GM19043 (cell line): ENCODE data around the gene CAMKMT.
"Not testable (repeated sequence)": the region's sequence is repeated elsewhere in the genome, so short reads cannot be mapped to it uniquely, and the experiment has no call there.

Experiments
- ATAC-seq: cut with Tn5 transposase; IDR thresholded peaks from one replicate; pipeline ENCODE4 v1.9.1; 2021; ENCODE audit warnings: low read depth; ENCODE audit not compliant: unreplicated experiment

The CAMKMT gene

GRCh38 chr2:44495035-44495434, 133.3 kb downstream of the CAMKMT start:
- ATAC-seq: no peak

- ATAC-seq: no peak
Observed at GRCh38 chr2:44495544-44495943, 133.8 kb downstream of the CAMKMT start.

GRCh38 chr2:44496130-44496529, 134.4 kb downstream of the CAMKMT start:
- ATAC-seq: no peak

- no peak for ATAC-seq
Observed at GRCh38 chr2:44498551-44498950, 136.8 kb downstream of the CAMKMT start.

- ATAC-seq: not testable (repeated sequence)
Observed at GRCh38 chr2:44505664-44506063, 143.9 kb downstream of the CAMKMT start.

- no peak for ATAC-seq
Observed at GRCh38 chr2:44510246-44510645, 148.5 kb downstream of the CAMKMT start.

GRCh38 chr2:44515416-44515815, 153.7 kb downstream of the CAMKMT start:
- ATAC-seq: no peak

- no peak for ATAC-seq
Observed at GRCh38 chr2:44519026-44519425, 157.3 kb downstream of the CAMKMT start.

GRCh38 chr2:44522846-44523245, 161.1 kb downstream of the CAMKMT start:
- no peak for ATAC-seq

- no peak for ATAC-seq
Observed at GRCh38 chr2:44524347-44524926, 162.7 kb downstream of the CAMKMT start.

GRCh38 chr2:44526352-44526751, 164.6 kb downstream of the CAMKMT start:
- no peak for ATAC-seq

GRCh38 chr2:44528595-44528994, 166.8 kb downstream of the CAMKMT start:
- no peak for ATAC-seq

- ATAC-seq: no peak
Observed at GRCh38 chr2:44529448-44529847, 167.7 kb downstream of the CAMKMT start.

GRCh38 chr2:44531289-44531688, 169.5 kb downstream of the CAMKMT start:
- no peak for ATAC-seq

GRCh38 chr2:44532031-44532430, 170.3 kb downstream of the CAMKMT start:
- ATAC-seq: no peak

- no peak for ATAC-seq
Observed at GRCh38 chr2:44533508-44533907, 171.8 kb downstream of the CAMKMT start.

- no peak for ATAC-seq
Observed at GRCh38 chr2:44535376-44535775, 173.6 kb downstream of the CAMKMT start.

GRCh38 chr2:44537264-44537663, 175.5 kb downstream of the CAMKMT start:
- no peak for ATAC-seq

- ATAC-seq: no peak
Observed at GRCh38 chr2:44542520-44542919, 180.8 kb downstream of the CAMKMT start.

- ATAC-seq: no peak
Observed at GRCh38 chr2:44543773-44544725, 182.3 kb downstream of the CAMKMT start.

- ATAC-seq: no peak
Observed at GRCh38 chr2:44545005-44545404, 183.3 kb downstream of the CAMKMT start.
